AG09319 (cell line): ENCODE results near the gene TBC1D5.

Experiments
- DNase-seq: peaks from one replicate; pipeline ENCODE4 v3.0.0-alpha.2; 2010; ENCODE audit warnings: low read depth; ENCODE audit errors: extremely low read depth
- CTCF ChIP-seq: IDR thresholded peaks from 2 replicates; pipeline ENCODE4 v1.5.1; 2011; ENCODE audit warnings: low read depth, mild to moderate bottlenecking, inconsistent platforms, low read length, moderate library complexity

Gene TBC1D5

GRCh38 chr3:17339132-17339575, 403.3 kb downstream of the TBC1D5 start:
- no peak for DNase-seq
- no peak for TF ChIP-seq CTCF

GRCh38 chr3:17336291-17336690, 406.1 kb downstream of the TBC1D5 start:
- no peak for TF ChIP-seq CTCF
- DNase-seq = peak; percentile 16

- no peak for DNase-seq
- no peak for TF ChIP-seq CTCF
These were observed 408.5 kb downstream of the TBC1D5 start for GRCh38 chr3:17333893-17334292.

GRCh38 chr3:17333446-17333845, 409.0 kb downstream of the TBC1D5 start:
- DNase-seq = no peak
- TF ChIP-seq CTCF = no peak

GRCh38 chr3:17330660-17331059, 411.8 kb downstream of the TBC1D5 start:
- DNase-seq = no peak
- no peak for TF ChIP-seq CTCF

GRCh38 chr3:17329927-17330326, 412.5 kb downstream of the TBC1D5 start:
- no peak for DNase-seq
- TF ChIP-seq CTCF = no peak

GRCh38 chr3:17322106-17322793, 420.2 kb downstream of the TBC1D5 start:
- DNase-seq = no peak

More at GRCh38 chr3:17322106-17322793, 420.2 kb downstream of the TBC1D5 start:
- no peak for TF ChIP-seq CTCF
